ENCODE results near the gene SLC11A1. TPM values are rescaled to one million over a fixed set of nuclear protein-coding genes. Genes with fewer than 3 reads are reported as not detected.

SLC11A1 gene
- polyA plus RNA-seq, 10 donors, result 0.29 to 1.6 (median 0.75) TPM

GRCh38 chr2:218393750-218394290 lies 11.7 kb downstream of the SLC11A1 start:
- DNase-seq, result no peak

- peak in 1 of 3 donors; percentile 35 for DNase-seq
Observed at GRCh38 chr2:218394298-218395089, 12.4 kb downstream of the SLC11A1 start.

GRCh38 chr2:218395090-218395444 lies 13.0 kb downstream of the SLC11A1 start:
- DNase-seq, result no peak

GRCh38 chr2:218395456-218395825 lies 13.4 kb downstream of the SLC11A1 start:
- DNase-seq, result no peak

- peak; percentile 95 to 99 (median 96) for DNase-seq
Observed at GRCh38 chr2:218395826-218396687, 14.0 kb downstream of the SLC11A1 start.

GRCh38 chr2:218396688-218397462 lies 14.8 kb downstream of the SLC11A1 start:
- peak; percentile 59 to 88 (median 64) for DNase-seq

GRCh38 chr2:218397463-218397819 lies 15.4 kb downstream of the SLC11A1 start:
- no peak for DNase-seq

- peak; percentile 52 to 83 (median 71) for DNase-seq
Observed at GRCh38 chr2:218397820-218398436, 15.9 kb downstream of the SLC11A1 start.

GRCh38 chr2:218398437-218399390 lies 16.6 kb downstream of the SLC11A1 start:
- DNase-seq, result peak; percentile 84 to 94 (median 89)

- DNase-seq, result peak; percentile 99
Observed at GRCh38 chr2:218399391-218400166, 17.5 kb downstream of the SLC11A1 start, which contains the start of gene CTDSP1. Gene CTDSP1, plus strand, starts transcription at chr2:218399868. Its CDS starts 223 bp downstream, at chr2:218400091.

- peak; percentile 21 to 74 (median 48) for DNase-seq
Observed at GRCh38 chr2:218400167-218400929, 18.3 kb downstream of the SLC11A1 start.

GRCh38 chr2:218400930-218401881 lies 19.1 kb downstream of the SLC11A1 start:
- DNase-seq, result no peak

- no peak for DNase-seq
Observed at GRCh38 chr2:218401890-218402289, 19.8 kb downstream of the SLC11A1 start.

- no peak for DNase-seq
Observed at GRCh38 chr2:218402491-218402901, 20.4 kb downstream of the SLC11A1 start.

GRCh38 chr2:218402911-218403411 lies 20.9 kb downstream of the SLC11A1 start:
- DNase-seq, result no peak

GRCh38 chr2:218403810-218404209 lies 21.7 kb downstream of the SLC11A1 start:
- DNase-seq, result no peak
